Ascending aorta (tissue), 2 donors: Measurements from ENCODE around the gene S100G. TPM values are rescaled to one million over a fixed set of nuclear protein-coding genes. Genes with fewer than 3 reads are reported as not detected.

Source experiments
- DNase-seq, 2 donors: peaks; one replicate each; pipeline ENCODE4 v3.0.0-alpha.2; 2019; ENCODE audit warnings: low spot score in 2 of 2
- H3K27ac ChIP-seq, 2 donors: fragments of 200-600 bp; sonication (generic); one replicate each; pipeline ENCODE4 v1.5.1; 2016 to 2017; ENCODE audit warnings: mild to moderate bottlenecking in 1 of 2
- H3K27me3 ChIP-seq: fragments of 200-600 bp; sonication (generic); one replicate; pipeline ENCODE4 v1.5.1; 2017
- H3K36me3 ChIP-seq, 2 donors: fragments of 200-600 bp; sonication (generic); one replicate each; pipeline ENCODE4 v1.5.1; 2016
- H3K4me1 ChIP-seq, 2 donors: fragments of 200-600 bp; sonication (generic); one replicate each; pipeline ENCODE4 v1.5.1; 2016 to 2017; ENCODE audit warnings: mild to moderate bottlenecking in 1 of 2
- H3K4me3 ChIP-seq, 2 donors: fragments of 200-600 bp; sonication (generic); one replicate each; pipeline ENCODE4 v1.5.1; 2016 to 2017; ENCODE audit warnings: mild to moderate bottlenecking in 1 of 2
- H3K9me3 ChIP-seq, 2 donors: fragments of 200-600 bp; sonication (generic); one replicate each; pipeline ENCODE4 v1.5.1; 2016
- intact Hi-C: fragments of 100-400 bp; cut with DNase I; formaldehyde crosslinking; loops from one replicate; pipeline ENCODE4 v1.15.1; 2023
- total RNA-seq: library from RNA; depleted of rRNA; stranded (reverse); fragments of >200 nt; gene quantifications from one replicate; pipeline ENCODE4 v1.1.0, GENCODE V29; 2016
- TF ChIP-seq, protein P1 (sequence below), 3 experiments: fragments of 200-600 bp in 2 of 3; fragments of 450-650 bp in 1 of 3; sonication (generic) in 2 of 3; IDR thresholded peaks; one replicate each; pipeline ENCODE4 v1.5.1; 2016 to 2019; ENCODE audit warnings: antibody characterized with exemption in 3 of 3, mild to moderate bottlenecking in 1 of 3, moderate library complexity in 1 of 3

The S100G gene
- total RNA-seq, 1 donor from 2014 or later: not detected

DNA sequence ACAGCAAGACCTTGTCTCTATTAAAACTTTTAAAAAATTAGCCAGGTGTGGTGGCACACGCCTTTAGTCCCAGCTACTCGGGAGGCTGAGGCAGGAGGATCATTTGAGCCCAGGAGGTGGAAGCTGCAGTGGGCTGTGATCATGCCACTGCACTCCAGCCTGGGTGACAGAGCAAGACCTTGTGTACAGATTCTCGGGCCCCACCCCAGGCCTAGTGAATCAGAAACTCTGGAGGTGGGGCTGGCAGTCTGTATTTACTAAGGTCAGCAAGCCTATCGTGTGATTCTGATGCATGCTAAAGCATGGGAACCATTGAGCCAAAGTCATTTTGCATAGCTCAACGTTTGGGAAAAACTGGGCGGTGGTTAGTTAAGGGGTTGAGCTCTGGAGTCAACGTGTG is 3.5 kb downstream of the S100G start:
- no peak for DNase-seq
- Histone ChIP-seq H3K27me3 (no peaks in the 10 kb centered on the region), H3K4me3 (no peak overlapping the region), H3K36me3 (no peaks in the 10 kb centered on the region), H3K27ac (no peak overlapping the region), H3K4me1 (no peaks in the 10 kb centered on the region), H3K9me3 (no peaks in the 10 kb centered on the region)
- TF ChIP-seq, protein P1, sequence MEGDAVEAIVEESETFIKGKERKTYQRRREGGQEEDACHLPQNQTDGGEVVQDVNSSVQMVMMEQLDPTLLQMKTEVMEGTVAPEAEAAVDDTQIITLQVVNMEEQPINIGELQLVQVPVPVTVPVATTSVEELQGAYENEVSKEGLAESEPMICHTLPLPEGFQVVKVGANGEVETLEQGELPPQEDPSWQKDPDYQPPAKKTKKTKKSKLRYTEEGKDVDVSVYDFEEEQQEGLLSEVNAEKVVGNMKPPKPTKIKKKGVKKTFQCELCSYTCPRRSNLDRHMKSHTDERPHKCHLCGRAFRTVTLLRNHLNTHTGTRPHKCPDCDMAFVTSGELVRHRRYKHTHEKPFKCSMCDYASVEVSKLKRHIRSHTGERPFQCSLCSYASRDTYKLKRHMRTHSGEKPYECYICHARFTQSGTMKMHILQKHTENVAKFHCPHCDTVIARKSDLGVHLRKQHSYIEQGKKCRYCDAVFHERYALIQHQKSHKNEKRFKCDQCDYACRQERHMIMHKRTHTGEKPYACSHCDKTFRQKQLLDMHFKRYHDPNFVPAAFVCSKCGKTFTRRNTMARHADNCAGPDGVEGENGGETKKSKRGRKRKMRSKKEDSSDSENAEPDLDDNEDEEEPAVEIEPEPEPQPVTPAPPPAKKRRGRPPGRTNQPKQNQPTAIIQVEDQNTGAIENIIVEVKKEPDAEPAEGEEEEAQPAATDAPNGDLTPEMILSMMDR (IDR thresholded peaks at IDR 0.05): no peak
- intact Hi-C loops: loop anchor here (10.0 kb wide), 1 partner anchor 219 kb away; no protein-coding TSS in a partner anchor

DNA sequence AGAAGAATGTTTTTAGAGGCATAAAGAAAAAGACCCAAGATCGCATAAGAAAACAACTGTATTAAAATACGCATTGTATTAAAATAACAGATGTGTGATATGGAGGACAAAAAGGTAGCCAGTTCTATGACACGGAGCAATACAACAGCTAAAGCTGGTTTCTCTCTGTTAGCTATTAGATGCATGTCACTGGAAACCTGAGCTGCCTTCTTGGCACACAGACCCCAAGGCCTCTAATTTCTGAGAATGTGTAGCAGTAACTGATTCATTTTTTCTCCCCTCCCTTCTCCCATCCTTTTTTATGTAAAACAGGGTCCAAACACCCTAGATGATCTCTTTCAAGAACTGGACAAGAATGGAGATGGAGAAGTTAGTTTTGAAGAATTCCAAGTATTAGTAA is 4.1 kb downstream of the S100G start:
- Histone ChIP-seq H3K27me3 (no peaks in the 10 kb centered on the region), H3K36me3 (no peaks in the 10 kb centered on the region), H3K9me3 (no peaks in the 10 kb centered on the region), H3K27ac (no peak overlapping the region), H3K4me1 (no peaks in the 10 kb centered on the region), H3K4me3 (no peak overlapping the region)
- no peak for DNase-seq
- intact Hi-C loops: loop anchor here (10.0 kb wide), 1 partner anchor 219 kb away; no protein-coding TSS in a partner anchor
- TF ChIP-seq, protein P1 (IDR thresholded peaks at IDR 0.05): no peak

DNA sequence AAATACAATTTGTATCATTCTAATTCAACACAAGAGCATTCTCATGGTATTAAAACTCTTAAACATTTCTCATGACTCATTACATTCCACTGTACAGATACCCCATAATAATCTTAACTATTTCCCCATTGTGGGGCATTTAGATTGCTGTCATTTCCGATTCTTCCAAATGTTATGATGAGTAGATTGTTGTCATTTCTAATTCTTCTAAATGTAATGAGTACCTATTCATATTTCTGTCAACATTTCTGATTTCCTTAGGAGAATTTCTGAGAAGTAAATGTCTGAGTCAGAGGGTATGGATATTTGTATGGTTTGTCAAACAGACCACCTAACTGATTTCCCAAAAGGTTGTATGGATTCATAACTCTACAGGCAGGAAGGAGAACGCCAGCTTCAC is 8.3 kb downstream of the S100G start:
- no peaks in the 10 kb centered on the region for H3K9me3 ChIP-seq
- H3K4me1 ChIP-seq: no peaks in the 10 kb centered on the region
- intact Hi-C loops: loop anchor here (10.0 kb wide), 1 partner anchor 223 kb away; no protein-coding TSS in a partner anchor
- no peak overlapping the region for H3K4me3 ChIP-seq
- TF ChIP-seq, protein P1 (IDR thresholded peaks at IDR 0.05): no peak
- no peaks in the 10 kb centered on the region for H3K27me3 ChIP-seq
- no peak overlapping the region for H3K27ac ChIP-seq
- no peak for DNase-seq
- H3K36me3 ChIP-seq: peaks cover 0 to 4% of the 10 kb centered on the region in 2 donors

DNA sequence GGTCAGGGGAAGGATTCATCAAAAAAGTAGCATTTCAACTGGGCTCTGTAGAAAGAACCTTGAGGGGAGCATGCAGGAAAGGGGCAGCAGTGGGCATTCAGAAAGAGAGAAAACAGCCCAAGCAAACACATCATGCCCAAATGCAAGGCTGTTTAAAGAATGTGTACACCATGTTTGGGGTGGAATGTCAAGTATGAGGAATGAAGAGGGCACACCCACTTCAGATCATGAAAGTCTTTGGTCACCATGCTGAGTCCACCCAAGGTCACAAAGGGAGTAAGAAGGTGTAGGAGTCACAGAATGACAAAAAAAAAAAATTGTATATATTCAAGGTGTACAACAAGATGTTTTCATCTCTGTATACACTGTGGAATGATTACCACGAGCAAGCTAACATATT is 9.4 kb downstream of the S100G start:
- Histone ChIP-seq H3K27ac (no peak overlapping the region), H3K4me3 (no peak overlapping the region), H3K36me3 (peaks cover 0 to 8% of the 10 kb centered on the region in 2 donors), H3K27me3 (no peaks in the 10 kb centered on the region), H3K9me3 (no peaks in the 10 kb centered on the region), H3K4me1 (no peaks in the 10 kb centered on the region)
- no peak for DNase-seq
- intact Hi-C loops: loop anchor here (10.0 kb wide), 1 partner anchor 225 kb away; no protein-coding TSS in a partner anchor
- TF ChIP-seq, protein P1 (IDR thresholded peaks at IDR 0.05): no peak

DNA sequence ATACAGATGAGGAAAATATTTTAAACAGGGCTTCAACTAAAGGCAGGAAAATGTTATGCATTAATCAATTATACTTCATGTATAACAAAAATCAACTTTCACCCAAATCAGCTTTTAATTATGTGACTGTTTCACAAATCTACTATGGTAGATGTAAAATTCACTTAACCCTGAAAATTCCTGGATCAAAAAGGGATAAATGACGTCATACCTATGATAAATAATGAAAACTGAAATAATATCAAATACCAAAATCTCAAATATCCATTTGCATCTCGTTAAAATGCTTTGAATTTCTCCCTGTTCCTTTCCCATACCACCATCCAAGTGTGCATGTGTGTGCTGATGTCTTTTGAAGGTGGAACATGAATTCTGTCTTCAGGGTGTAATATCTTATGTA is 11.5 kb downstream of the S100G start:
- Histone ChIP-seq H3K4me1 (no peaks in the 10 kb centered on the region), H3K9me3 (no peaks in the 10 kb centered on the region), H3K36me3 (peaks cover 0 to 16% of the 10 kb centered on the region in 2 donors), H3K4me3 (no peak overlapping the region), H3K27me3 (no peaks in the 10 kb centered on the region), H3K27ac (no peak overlapping the region)
- TF ChIP-seq, protein P1 (IDR thresholded peaks at IDR 0.05): no peak
- DNase-seq: no peak
- intact Hi-C loops: loop anchor here (10.0 kb wide), 1 partner anchor 537 kb away; the partner anchor contains the start of gene GRPR

DNA sequence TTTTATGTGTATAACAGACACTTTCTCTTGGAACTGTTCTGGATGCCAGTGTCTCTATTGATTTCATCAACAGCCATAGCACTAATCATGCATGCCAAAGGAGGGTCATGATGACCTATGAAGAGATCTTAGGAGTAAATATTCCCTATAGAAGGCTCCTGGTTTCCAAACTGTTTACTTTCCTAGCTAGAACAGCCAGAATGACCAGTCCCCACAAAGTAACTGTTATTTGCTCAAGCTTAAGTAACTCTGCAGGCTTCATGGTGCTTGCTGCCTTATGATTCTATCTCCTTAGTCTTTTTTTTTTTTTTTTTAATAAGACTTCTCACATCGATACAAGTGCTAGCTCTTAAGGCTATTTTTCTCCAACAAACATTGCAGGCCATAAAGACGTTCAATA is 12.4 kb downstream of the S100G start:
- Histone ChIP-seq H3K4me1 (no peaks in the 10 kb centered on the region), H3K4me3 (no peak overlapping the region), H3K27me3 (no peaks in the 10 kb centered on the region), H3K36me3 (peaks cover 0 to 24% of the 10 kb centered on the region in 2 donors), H3K27ac (no peak overlapping the region), H3K9me3 (no peaks in the 10 kb centered on the region)
- intact Hi-C loops: loop anchor here (10.0 kb wide), 1 partner anchor 538 kb away; the partner anchor contains the start of gene GRPR
- TF ChIP-seq, protein P1 (IDR thresholded peaks at IDR 0.05): no peak
- DNase-seq: no peak
